A549 (cell line): ENCODE data around the gene SLC17A5. TPM values are rescaled to one million over a fixed set of nuclear protein-coding genes. Genes with fewer than 3 reads are reported as not detected.
"Not testable (repeated sequence)": the region's sequence is repeated elsewhere in the genome, so short reads cannot be mapped to it uniquely, and the experiment has no call there.

Source experiments
- ATAC-seq, 2 experiments: fragments of 200-7000 bp in 1 of 2; fragments of >200 bp in 1 of 2; cut with Nextera tagmentation in 1 of 2; cut with Tn5 transposase in 1 of 2; 3 replicates each; pipeline versions ENCODE4 v1.8.0 to v1.9.1; 2018 to 2020; ENCODE audit warnings: mild to moderate bottlenecking in 1 of 2, moderate library complexity in 1 of 2
- CTCF ChIA-PET: fragments of 300-600 bp; sonication (Branson Sonifier 250); formaldehyde crosslinking; extraction: SDS; loops from one replicate; lab custom pipeline; 2021; ENCODE audit warnings: antibody characterized with exemption, inconsistent platforms; lab: Yijun Ruan, JAX
- POLR2A ChIA-PET: fragments of 350-600 bp; formaldehyde crosslinking; extraction: SDS; loops from one replicate; lab custom pipeline; 2021; ENCODE audit warnings: antibody characterized with exemption, inconsistent platforms; lab: Yijun Ruan, JAX
- DNase-seq, 2 experiments: peaks; one replicate each; pipeline versions ENCODE4 v3.0.0 to v3.0.0-alpha.2; 2011 to 2016; ENCODE audit warnings: low read depth in 1 of 2, low spot score in 1 of 2
- FAIRE-seq: peaks from 2 replicates; lab custom pipeline; 2011; peaks lifted over from hg19 to GRCh38; lab: Jason Lieb, UNC
- H3K27ac ChIP-seq, 2 experiments: fragments of >200 bp; sonication (Bioruptor Twin); formaldehyde crosslinking; 3 replicates each; pipeline ENCODE4 v1.5.1; 2016 to 2017
- H3K4me1 ChIP-seq: fragments of >200 bp; sonication (Bioruptor Twin); formaldehyde crosslinking; 3 replicates; pipeline ENCODE4 v1.6.1; 2016
- H3K4me2 ChIP-seq: fragments of >200 bp; sonication (Bioruptor Twin); formaldehyde crosslinking; 3 replicates; pipeline ENCODE4 v1.6.1; 2016
- H3K4me3 ChIP-seq: fragments of >200 bp; sonication (Bioruptor Twin); formaldehyde crosslinking; 3 replicates; pipeline ENCODE4 v1.5.1; 2016
- H3K9me3 ChIP-seq: fragments of >200 bp; sonication (Bioruptor Twin); formaldehyde crosslinking; 3 replicates; pipeline ENCODE4 v1.6.1; 2016
- CBX8 ChIP-seq: fragments of 200-600 bp; sonication (generic); IDR thresholded peaks from 2 replicates; pipeline ENCODE4 v1.6.1; 2016
- EP300 ChIP-seq, 2 experiments: fragments of >200 bp; sonication (Bioruptor Twin); formaldehyde crosslinking; IDR thresholded peaks; 2 replicates in 1 of 2; 3 replicates in 1 of 2; pipeline ENCODE4 v1.6.1; 2016 to 2017
- ESRRA ChIP-seq: fragments of 150-350 bp; IDR thresholded peaks from 2 replicates; pipeline ENCODE4 v1.6.1; 2014; ENCODE audit warnings: mild to moderate bottlenecking, low read length, borderline replicate concordance
- FOSB ChIP-seq: fragments of 250-450 bp; sonication (Bioruptor Pico); IDR thresholded peaks from 2 replicates; pipeline ENCODE4 v1.5.0; 2020; ENCODE audit warnings: mild to moderate bottlenecking, moderate library complexity
- FOXS1 ChIP-seq: fragments of 250-450 bp; sonication (Bioruptor Pico); IDR thresholded peaks from 2 replicates; pipeline ENCODE4 v1.5.0; 2020; ENCODE audit warnings: mild to moderate bottlenecking, moderate library complexity
- HES2 ChIP-seq: fragments of >200 bp; sonication (Bioruptor Twin); formaldehyde crosslinking; IDR thresholded peaks from 2 replicates; pipeline ENCODE4 v1.6.1; 2016
- HMGXB4 ChIP-seq: fragments of 250-450 bp; sonication (Bioruptor Pico); IDR thresholded peaks from 2 replicates; pipeline ENCODE4 v1.5.0; 2021; ENCODE audit warnings: mild to moderate bottlenecking, moderate library complexity, borderline replicate concordance
- HOXB13 ChIP-seq: fragments of 250-450 bp; sonication (Bioruptor Pico); IDR thresholded peaks from 2 replicates; pipeline ENCODE4 v1.5.0; 2020; ENCODE audit warnings: low read depth, mild to moderate bottlenecking, moderate library complexity
- HOXB5 ChIP-seq: fragments of 250-450 bp; sonication (Bioruptor Pico); IDR thresholded peaks from 2 replicates; pipeline ENCODE4 v1.5.0; 2020; ENCODE audit warnings: mild to moderate bottlenecking, moderate library complexity
- JUNB ChIP-seq: fragments of >200 bp; sonication (Bioruptor Twin); formaldehyde crosslinking; IDR thresholded peaks from 2 replicates; pipeline ENCODE4 v1.6.1; 2016
- KDM1A ChIP-seq: fragments of 200-600 bp; sonication (generic); IDR thresholded peaks from 2 replicates; pipeline ENCODE4 v1.6.1; 2016; ENCODE audit warnings: low read depth, mild to moderate bottlenecking
- RFX5 ChIP-seq: fragments of 450-650 bp; IDR thresholded peaks from 2 replicates; pipeline ENCODE4 v1.7.1; 2014; ENCODE audit warnings: antibody characterized with exemption, mild to moderate bottlenecking, moderate library complexity
- TP53 ChIP-seq: fragments of 250-450 bp; sonication (Bioruptor Pico); IDR thresholded peaks from 2 replicates; pipeline ENCODE4 v1.5.0; 2021; ENCODE audit warnings: mild to moderate bottlenecking, moderate library complexity
- WGBS: methylation state at CpG from one replicate; pipeline ENCODE4 v1.1.6; 2017; ENCODE audit errors: missing lambda C conversion rate; 5-methylcytosine and 5-hydroxymethylcytosine counted together
- polyA plus RNA-seq, 4 experiments: library from polyadenylated mRNA; depleted of rRNA in 3 of 4; stranded (reverse); fragments of >200 nt; fragmentation: RNase III in 1 of 4; extraction: RNeasy Plus Mini Kit Qiagen cat#74134 plus additional on column Dnase treatment in 1 of 4; gene quantifications; 2 replicates in 3 of 4; 3 replicates in 1 of 4; pipeline ENCODE4 v1.2.3, GENCODE V29; 2011 to 2017
- TF ChIP-seq, protein P1 (sequence below): IDR thresholded peaks from 2 replicates; pipeline ENCODE4 v1.6.1; 2012; ENCODE audit warnings: low read depth, borderline replicate concordance

The SLC17A5 gene
- polyA plus RNA-seq, 2 of the 4 experiments (the other 2 are of a cell fraction), result 10.0 to 10.6 TPM

GRCh38 chr6:73556836-73557235, 97.0 kb downstream of the SLC17A5 start:
- H3K4me1 ChIP-seq, result peaks cover 12% of the 10 kb centered on the region; the same call in 2 of the 3 replicates
- no peak overlapping the region for H3K27ac ChIP-seq
- no peak for DNase-seq
- ChIA-PET CTCF (interaction anchor here (1.0 to 3.0 kb wide), 4 partner anchors 10 to 24 kb away, joined by 3 to 9 read pairs (median 3); no protein-coding TSS in a partner anchor), POLR2A (no interaction called here)
- no peak for TF ChIP-seq HOXB13 (CRISPR knock-in tag)
- TF ChIP-seq FOSB (CRISPR knock-in tag), result no peak
- TF ChIP-seq EP300 (IDR thresholded peaks at IDR 0.05), result no peak
- TF ChIP-seq TP53, result no peak
- no peak for TF ChIP-seq HOXB5 (CRISPR knock-in tag)
- no peak for TF ChIP-seq JUNB
- TF ChIP-seq, protein P1, sequence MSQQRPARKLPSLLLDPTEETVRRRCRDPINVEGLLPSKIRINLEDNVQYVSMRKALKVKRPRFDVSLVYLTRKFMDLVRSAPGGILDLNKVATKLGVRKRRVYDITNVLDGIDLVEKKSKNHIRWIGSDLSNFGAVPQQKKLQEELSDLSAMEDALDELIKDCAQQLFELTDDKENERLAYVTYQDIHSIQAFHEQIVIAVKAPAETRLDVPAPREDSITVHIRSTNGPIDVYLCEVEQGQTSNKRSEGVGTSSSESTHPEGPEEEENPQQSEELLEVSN, result no peak
- no peak for TF ChIP-seq ESRRA
- no peak for TF ChIP-seq RFX5
- TF ChIP-seq CBX8, result no peak
- H3K9me3 ChIP-seq, result no peaks in the 10 kb centered on the region
- no peak for FAIRE-seq
- no peak; a peak in 1 of 6 replicates for ATAC-seq
- no peak overlapping the region for H3K4me3 ChIP-seq
- no peak overlapping the region for H3K4me2 ChIP-seq
- 17% methylated on average over 1 of the region's 1 CpG for WGBS

DNA sequence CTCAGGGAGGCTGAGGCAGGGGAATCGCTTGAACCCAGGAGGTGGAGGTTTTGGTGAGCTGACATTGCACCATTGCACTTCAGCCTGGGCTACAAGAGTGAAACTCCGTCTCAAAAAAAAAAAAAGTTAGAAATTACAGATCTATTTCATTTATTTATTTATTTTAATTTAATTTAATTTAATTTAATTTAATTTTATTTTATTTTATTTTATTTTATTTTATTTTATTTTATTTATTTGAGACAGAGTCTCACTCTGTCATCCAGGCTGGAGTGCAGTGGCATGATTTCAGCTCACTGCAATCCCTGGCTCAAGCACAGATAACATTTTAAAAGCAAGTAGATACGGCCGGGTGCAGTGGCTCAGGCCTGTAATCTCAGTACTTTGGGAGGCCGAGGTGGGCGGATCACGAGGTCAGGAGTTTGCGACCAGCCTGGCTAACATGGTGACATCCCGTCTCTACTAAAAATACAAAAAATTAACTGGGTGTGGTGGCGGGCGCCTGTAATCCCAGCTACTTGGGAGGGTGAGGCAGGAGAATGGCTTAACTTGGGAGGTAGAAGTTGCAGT, 98.3 kb downstream of the SLC17A5 start:
- FAIRE-seq, H3K4me1 ChIP-seq: not testable (repeated sequence)

DNA sequence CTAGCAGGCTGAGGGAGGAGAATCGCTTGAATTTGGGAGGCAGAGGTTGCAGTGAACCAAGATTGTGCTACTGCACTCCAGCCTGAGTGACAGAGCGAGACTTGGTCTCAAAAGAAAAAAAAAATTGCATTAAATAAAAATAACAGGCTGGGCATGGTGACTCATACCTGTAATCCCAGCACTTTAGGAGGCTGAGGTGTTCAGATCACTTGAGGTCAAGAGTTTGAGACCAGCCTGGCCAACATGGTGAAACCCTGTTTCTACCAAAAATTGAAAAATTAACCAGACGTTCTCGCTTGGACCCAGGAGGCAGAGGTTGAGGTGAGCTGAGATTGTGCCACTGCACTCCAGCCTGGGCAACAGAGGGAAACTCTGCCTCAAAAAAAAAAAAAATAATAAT, 102.7 kb downstream of the SLC17A5 start:
- WGBS, result 90% methylated on average over 4 of the region's 4 CpGs
- ATAC-seq, H3K4me2 ChIP-seq, CTCF ChIA-PET, H3K4me1 ChIP-seq, H3K27ac ChIP-seq, POLR2A ChIA-PET, DNase-seq, H3K4me3 ChIP-seq, H3K9me3 ChIP-seq, FAIRE-seq: not testable (repeated sequence)

More for the DNA sequence above, 98.3 kb downstream of the SLC17A5 start:
- POLR2A ChIA-PET, result interaction anchor here (0.7 kb wide), 1 partner anchor 33 kb away, joined by 4 read pairs; no protein-coding TSS in a partner anchor
- DNase-seq, CTCF ChIA-PET, H3K27ac ChIP-seq, H3K4me2 ChIP-seq, H3K4me3 ChIP-seq, H3K9me3 ChIP-seq, ATAC-seq: not testable (repeated sequence)
- WGBS, result 92% methylated on average over 11 of the region's 11 CpGs

- no peak overlapping the region for H3K27ac ChIP-seq
- no peak overlapping the region for H3K4me2 ChIP-seq
- CTCF ChIA-PET, result interaction anchor here (0.7 to 2.7 kb wide), 3 partner anchors 10 to 76 kb away, joined by 3 to 9 read pairs (median 3); no protein-coding TSS in a partner anchor
- no peak overlapping the region for H3K4me3 ChIP-seq
- TF ChIP-seq JUNB (no peak), KDM1A (no peak), HMGXB4 (no peak), HES2 (no peak), FOXS1 (CRISPR knock-in tag) (no peak)
- DNase-seq (no peak), FAIRE-seq (no peak), ATAC-seq (no peak)
- WGBS, result 76% methylated on average over 12 of the region's 12 CpGs
- H3K9me3 ChIP-seq, result no peaks in the 10 kb centered on the region
- POLR2A ChIA-PET, result interaction anchor here (0.7 to 1.0 kb wide), 2 partner anchors 16 to 27 kb away, joined by 3 read pairs; no protein-coding TSS in a partner anchor
- no peaks in the 10 kb centered on the region for H3K4me1 ChIP-seq
Measured at GRCh38 chr6:73548458-73549446, 105.0 kb downstream of the SLC17A5 start.
